ENCODE measurements around the gene UBP1.

GRCh38 chr3:33402936-33403335, 37.3 kb downstream of the UBP1 start:
- no peak for TF ChIP-seq CTCF (IDR thresholded peaks at IDR 0.05; ENCODE audit: low read depth, low read length)
- TF ChIP-seq EZH2phosphoT487 (IDR thresholded peaks at IDR 0.05; ENCODE audit: low read depth), result no peak
